AG09309 (cell line): ENCODE data around the gene FZD1.

Experiments used
- DNase-seq: peaks from one replicate; pipeline ENCODE4 v3.0.0-alpha.2; 2010; ENCODE audit warnings: low read depth
- H3K4me3 ChIP-seq: 2 replicates; pipeline ENCODE4 v1.5.1; 2011; ENCODE audit warnings: mild to moderate bottlenecking, low read depth, low read length, moderate library complexity; ENCODE audit not compliant: control insufficient read depth
- CTCF ChIP-seq: IDR thresholded peaks from 2 replicates; pipeline ENCODE4 v1.5.1; 2011; ENCODE audit warnings: mild to moderate bottlenecking, low read depth, low read length, inconsistent platforms; ENCODE audit not compliant: insufficient read depth, control insufficient read depth; ENCODE audit errors: missing control alignments

The FZD1 gene

GRCh38 chr7:91314591-91315323 lies 50.5 kb downstream of the FZD1 start:
- no peak for DNase-seq

GRCh38 chr7:91316426-91316825 lies 52.2 kb downstream of the FZD1 start:
- H3K4me3 ChIP-seq: no peak overlapping the region
- DNase-seq: no peak
- TF ChIP-seq CTCF: no peak

More at GRCh38 chr7:91314591-91315323, 50.5 kb downstream of the FZD1 start:
- no peak for TF ChIP-seq CTCF
- no peak overlapping the region for H3K4me3 ChIP-seq

- no peak for DNase-seq
- TF ChIP-seq CTCF: no peak
- H3K4me3 ChIP-seq: no peak overlapping the region
These were observed 55.1 kb downstream of the FZD1 start for GRCh38 chr7:91319351-91319750.

GRCh38 chr7:91320366-91321078 lies 56.3 kb downstream of the FZD1 start:
- TF ChIP-seq CTCF: no peak
- DNase-seq: no peak
- no peak overlapping the region for H3K4me3 ChIP-seq
